ENCODE data around the gene SMAD4.
"Not testable (repeated sequence)": the region's sequence is repeated elsewhere in the genome, so short reads cannot be mapped to it uniquely, and the experiment has no call there.

The SMAD4 gene

GRCh38 chr18:51029694-51030536, at the start of gene SMAD4:
Gene SMAD4, plus strand, starts transcription at chr18:51030213. Its CDS starts 16,834 bp downstream, at chr18:51047047.
- Mint-ChIP-seq H3K4me3 (peak within 1 kb of the TSS; percentile 97), H3K27me3 (ENCODE audit: low read depth) (no peaks in the 10 kb centered on the region), H3K9me3 (no peaks in the 10 kb centered on the region), H3K36me3 (ENCODE audit: low read depth) (peaks cover 29% of the 10 kb centered on the region), H3K4me1 (ENCODE audit: low read depth) (peaks cover 46% of the 10 kb centered on the region), H3K27ac (peak within 1 kb of the TSS; percentile 96)
- DNase-seq (ENCODE audit: low spot score): peak; percentile 97

- H3K27me3 Mint-ChIP-seq (ENCODE audit: low read depth): no peaks in the 10 kb centered on the region
- H3K4me1 Mint-ChIP-seq (ENCODE audit: low read depth): no peaks in the 10 kb centered on the region
- H3K36me3 Mint-ChIP-seq (ENCODE audit: low read depth): peaks cover 39% of the 10 kb centered on the region
- no peak overlapping the region for H3K4me3 Mint-ChIP-seq
- peaks cover 16% of the 10 kb centered on the region for H3K9me3 Mint-ChIP-seq
- no peak for DNase-seq (ENCODE audit: low spot score)
- H3K27ac Mint-ChIP-seq: no peak overlapping the region
These were observed 48.6 kb upstream of the SMAD4 start for GRCh38 chr18:50981381-50981780.

GRCh38 chr18:50982086-50982801, 47.8 kb upstream of the SMAD4 start:
- H3K4me3 Mint-ChIP-seq: no peak overlapping the region
- H3K27me3 Mint-ChIP-seq (ENCODE audit: low read depth): no peaks in the 10 kb centered on the region
- H3K27ac Mint-ChIP-seq: no peak overlapping the region
- no peak for DNase-seq (ENCODE audit: low spot score)
- no peaks in the 10 kb centered on the region for H3K4me1 Mint-ChIP-seq (ENCODE audit: low read depth)
- peaks cover 8% of the 10 kb centered on the region for H3K9me3 Mint-ChIP-seq
- peaks cover 35% of the 10 kb centered on the region for H3K36me3 Mint-ChIP-seq (ENCODE audit: low read depth)

- Mint-ChIP-seq H3K4me1 (ENCODE audit: low read depth) (no peaks in the 10 kb centered on the region), H3K27me3 (ENCODE audit: low read depth) (no peaks in the 10 kb centered on the region), H3K9me3 (peaks cover 3% of the 10 kb centered on the region), H3K4me3 (no peak overlapping the region), H3K36me3 (ENCODE audit: low read depth) (peaks cover 30% of the 10 kb centered on the region), H3K27ac (no peak overlapping the region)
- DNase-seq (ENCODE audit: low spot score): no peak
These were observed 47.2 kb upstream of the SMAD4 start for GRCh38 chr18:50982802-50983179.

- H3K27me3 Mint-ChIP-seq (ENCODE audit: low read depth): no peaks in the 10 kb centered on the region
- no peaks in the 10 kb centered on the region for H3K9me3 Mint-ChIP-seq
- no peak overlapping the region for H3K4me3 Mint-ChIP-seq
- DNase-seq (ENCODE audit: low spot score): no peak
- no peaks in the 10 kb centered on the region for H3K4me1 Mint-ChIP-seq (ENCODE audit: low read depth)
- no peak overlapping the region for H3K27ac Mint-ChIP-seq
- peaks cover 7% of the 10 kb centered on the region for H3K36me3 Mint-ChIP-seq (ENCODE audit: low read depth)
These were observed 43.5 kb upstream of the SMAD4 start for GRCh38 chr18:50986360-50987087.

GRCh38 chr18:50987261-50987660, 42.8 kb upstream of the SMAD4 start:
- DNase-seq (ENCODE audit: low spot score): no peak
- H3K27me3 Mint-ChIP-seq (ENCODE audit: low read depth): no peaks in the 10 kb centered on the region
- H3K27ac Mint-ChIP-seq: no peak overlapping the region
- H3K4me3 Mint-ChIP-seq: no peak overlapping the region
- H3K4me1 Mint-ChIP-seq (ENCODE audit: low read depth): no peaks in the 10 kb centered on the region
- H3K9me3 Mint-ChIP-seq: no peaks in the 10 kb centered on the region
- peaks cover 6% of the 10 kb centered on the region for H3K36me3 Mint-ChIP-seq (ENCODE audit: low read depth)

- no peaks in the 10 kb centered on the region for H3K4me1 Mint-ChIP-seq (ENCODE audit: low read depth)
- H3K36me3 Mint-ChIP-seq (ENCODE audit: low read depth): peaks cover 4% of the 10 kb centered on the region
- H3K9me3 Mint-ChIP-seq: no peaks in the 10 kb centered on the region
- no peak overlapping the region for H3K27ac Mint-ChIP-seq
- H3K4me3 Mint-ChIP-seq: no peak overlapping the region
- DNase-seq (ENCODE audit: low spot score): no peak
- H3K27me3 Mint-ChIP-seq (ENCODE audit: low read depth): no peaks in the 10 kb centered on the region
These were observed 40.3 kb upstream of the SMAD4 start for GRCh38 chr18:50989711-50990110.

- DNase-seq (ENCODE audit: low spot score): no peak
- Mint-ChIP-seq H3K36me3 (ENCODE audit: low read depth) (no peaks in the 10 kb centered on the region), H3K4me1 (ENCODE audit: low read depth) (no peaks in the 10 kb centered on the region), H3K9me3 (no peaks in the 10 kb centered on the region), H3K27ac (no peak overlapping the region), H3K4me3 (no peak overlapping the region), H3K27me3 (ENCODE audit: low read depth) (no peaks in the 10 kb centered on the region)
These were observed 37.7 kb upstream of the SMAD4 start for GRCh38 chr18:50992351-50992762.

GRCh38 chr18:50994031-50994430, 36.0 kb upstream of the SMAD4 start:
- Mint-ChIP-seq H3K4me1 (ENCODE audit: low read depth) (no peaks in the 10 kb centered on the region), H3K36me3 (ENCODE audit: low read depth) (no peaks in the 10 kb centered on the region), H3K4me3 (no peak overlapping the region)

GRCh38 chr18:51003174-51003573, 26.8 kb upstream of the SMAD4 start:
- not testable (repeated sequence) for H3K9me3 Mint-ChIP-seq; H3K4me3 Mint-ChIP-seq; DNase-seq (ENCODE audit: low spot score); H3K27me3 Mint-ChIP-seq (ENCODE audit: low read depth); H3K27ac Mint-ChIP-seq; H3K4me1 Mint-ChIP-seq (ENCODE audit: low read depth); H3K36me3 Mint-ChIP-seq (ENCODE audit: low read depth)

More at GRCh38 chr18:50994031-50994430, 36.0 kb upstream of the SMAD4 start:
- no peak overlapping the region for H3K27ac Mint-ChIP-seq
- no peaks in the 10 kb centered on the region for H3K9me3 Mint-ChIP-seq
- no peaks in the 10 kb centered on the region for H3K27me3 Mint-ChIP-seq (ENCODE audit: low read depth)
- DNase-seq (ENCODE audit: low spot score): no peak

GRCh38 chr18:51006061-51006818, 23.8 kb upstream of the SMAD4 start:
- Mint-ChIP-seq H3K36me3 (ENCODE audit: low read depth) (no peaks in the 10 kb centered on the region), H3K27ac (no peak overlapping the region), H3K27me3 (ENCODE audit: low read depth) (no peaks in the 10 kb centered on the region), H3K4me3 (no peak overlapping the region), H3K4me1 (ENCODE audit: low read depth) (no peaks in the 10 kb centered on the region), H3K9me3 (peaks cover 5% of the 10 kb centered on the region)
- DNase-seq (ENCODE audit: low spot score): no peak

GRCh38 chr18:51006948-51007789, 22.8 kb upstream of the SMAD4 start:
- no peak for DNase-seq (ENCODE audit: low spot score)
- H3K4me1 Mint-ChIP-seq (ENCODE audit: low read depth): no peaks in the 10 kb centered on the region
- no peaks in the 10 kb centered on the region for H3K36me3 Mint-ChIP-seq (ENCODE audit: low read depth)
- no peak overlapping the region for H3K27ac Mint-ChIP-seq
- no peak overlapping the region for H3K4me3 Mint-ChIP-seq
- peaks cover under 1% of the 10 kb centered on the region for H3K9me3 Mint-ChIP-seq
- H3K27me3 Mint-ChIP-seq (ENCODE audit: low read depth): no peaks in the 10 kb centered on the region

GRCh38 chr18:51007790-51008139, 22.2 kb upstream of the SMAD4 start:
- no peaks in the 10 kb centered on the region for H3K36me3 Mint-ChIP-seq (ENCODE audit: low read depth)
- no peaks in the 10 kb centered on the region for H3K4me1 Mint-ChIP-seq (ENCODE audit: low read depth)
- no peak overlapping the region for H3K4me3 Mint-ChIP-seq
- H3K27me3 Mint-ChIP-seq (ENCODE audit: low read depth): peaks cover 3% of the 10 kb centered on the region
- H3K27ac Mint-ChIP-seq: no peak overlapping the region
- no peaks in the 10 kb centered on the region for H3K9me3 Mint-ChIP-seq
- DNase-seq (ENCODE audit: low spot score): no peak
